Medulla oblongata (tissue), 1 donor: Measurements from ENCODE around the gene QDPR.
"Not testable (repeated sequence)": the region's sequence is repeated elsewhere in the genome, so short reads cannot be mapped to it uniquely, and the experiment has no call there.

Experiments used
- DNase-seq: peaks from one replicate; pipeline ENCODE4 v3.0.0-alpha.2; 2015; ENCODE audit errors: extremely low spot score

QDPR gene

DNA sequence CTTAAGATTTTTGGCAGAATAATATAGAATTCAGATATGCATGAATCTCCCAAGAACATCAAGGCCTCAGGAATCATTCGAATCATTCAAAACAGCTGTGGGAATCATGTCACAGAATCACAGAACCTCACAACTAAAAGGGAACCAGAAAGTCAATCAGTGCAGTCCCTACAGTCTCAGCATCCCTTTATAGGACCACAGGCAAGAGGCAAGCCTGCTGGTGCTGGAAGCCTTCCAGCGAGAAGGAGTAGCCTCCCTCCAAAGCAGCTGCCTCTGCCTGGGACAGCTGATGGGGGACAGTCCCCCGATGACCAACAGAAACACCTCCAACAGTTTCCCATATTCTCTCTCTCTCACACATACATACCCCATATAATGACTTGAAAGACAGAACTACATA lies 20.7 kb downstream of the QDPR start:
- no peak for DNase-seq

- DNase-seq = no peak
Observed at GRCh38 chr4:17490575-17491059, 21.3 kb downstream of the QDPR start.

GRCh38 chr4:17489721-17490120 lies 22.2 kb downstream of the QDPR start:
- DNase-seq = no peak

- no peak for DNase-seq
Observed at GRCh38 chr4:17489123-17489522, 22.8 kb downstream of the QDPR start.

- no peak for DNase-seq
Observed at GRCh38 chr4:17482716-17483115, 29.2 kb downstream of the QDPR start.

DNA sequence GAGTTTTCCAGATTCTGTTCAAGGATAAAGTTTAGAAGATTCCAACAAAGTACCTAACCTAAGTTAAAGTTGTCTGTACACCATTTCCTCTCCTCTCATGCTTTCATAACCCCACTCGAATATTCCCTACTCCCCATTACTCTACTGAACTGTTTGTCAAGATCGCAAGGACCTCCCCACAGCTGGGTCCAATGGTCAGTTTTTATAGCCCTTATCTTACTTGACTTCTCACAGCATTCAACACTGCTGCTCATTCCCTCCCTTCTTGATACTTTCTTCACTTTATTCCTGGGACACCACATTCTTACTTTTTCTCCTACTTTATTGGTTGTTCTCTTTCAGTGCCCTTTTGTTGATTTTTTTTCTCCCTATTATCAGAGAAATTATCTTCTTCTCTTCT lies 30.9 kb downstream of the QDPR start:
- DNase-seq = no peak

GRCh38 chr4:17480210-17480927 lies 31.5 kb downstream of the QDPR start:
- no peak for DNase-seq

DNA sequence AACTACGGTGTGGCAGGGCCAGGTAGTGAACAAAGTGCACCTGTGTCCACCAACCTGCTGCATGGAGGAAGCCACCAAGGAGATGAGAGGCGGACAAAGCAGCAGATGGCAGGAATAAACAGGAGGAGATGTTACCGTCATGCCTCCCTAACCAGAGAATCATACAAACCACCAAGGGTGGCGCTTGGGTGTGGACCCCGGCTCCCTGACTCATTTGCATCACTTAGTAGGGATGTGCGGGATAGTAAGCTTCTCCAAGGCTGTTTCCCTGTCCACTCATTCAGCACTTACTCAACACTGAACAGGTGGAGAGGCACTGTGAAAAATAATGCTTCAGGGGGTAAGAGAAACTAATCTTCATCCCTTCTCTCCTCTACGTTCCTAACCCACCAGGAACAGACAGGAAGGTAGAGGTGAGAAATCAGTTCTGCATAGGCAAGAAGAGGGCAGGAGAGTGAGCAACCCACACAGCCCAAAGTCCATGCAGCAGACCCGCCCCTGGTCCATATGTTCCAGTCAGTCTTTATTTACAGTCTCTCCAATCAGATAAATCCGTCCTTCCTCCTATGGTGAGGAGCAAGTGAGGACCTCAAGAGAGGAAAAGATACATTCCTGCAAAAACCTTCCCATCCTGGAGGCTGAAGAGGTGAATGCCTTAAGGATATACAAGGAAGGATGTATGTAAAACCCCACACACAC lies 34.0 kb downstream of the QDPR start:
- no peak for DNase-seq

- no peak for DNase-seq
Observed at GRCh38 chr4:17476853-17477252, 35.0 kb downstream of the QDPR start.

DNA sequence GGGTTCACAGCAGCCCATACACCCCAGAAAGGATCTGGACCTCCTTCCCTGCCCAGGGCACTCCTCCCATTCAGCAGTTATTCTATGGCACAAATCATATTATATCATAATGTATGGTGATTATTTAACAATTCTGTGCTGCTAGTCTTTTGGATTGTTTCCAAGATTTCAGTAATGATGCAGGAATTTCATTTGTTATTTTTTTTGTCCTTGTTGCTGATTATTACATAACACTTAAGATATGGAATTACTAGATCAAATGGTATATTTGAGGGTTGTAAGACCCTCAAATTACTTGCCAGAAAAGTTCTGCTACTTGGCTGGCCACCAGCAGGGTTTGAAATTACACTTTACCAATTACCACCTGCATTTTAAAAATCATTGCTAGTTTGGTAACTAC lies 36.4 kb downstream of the QDPR start:
- DNase-seq = no peak

DNA sequence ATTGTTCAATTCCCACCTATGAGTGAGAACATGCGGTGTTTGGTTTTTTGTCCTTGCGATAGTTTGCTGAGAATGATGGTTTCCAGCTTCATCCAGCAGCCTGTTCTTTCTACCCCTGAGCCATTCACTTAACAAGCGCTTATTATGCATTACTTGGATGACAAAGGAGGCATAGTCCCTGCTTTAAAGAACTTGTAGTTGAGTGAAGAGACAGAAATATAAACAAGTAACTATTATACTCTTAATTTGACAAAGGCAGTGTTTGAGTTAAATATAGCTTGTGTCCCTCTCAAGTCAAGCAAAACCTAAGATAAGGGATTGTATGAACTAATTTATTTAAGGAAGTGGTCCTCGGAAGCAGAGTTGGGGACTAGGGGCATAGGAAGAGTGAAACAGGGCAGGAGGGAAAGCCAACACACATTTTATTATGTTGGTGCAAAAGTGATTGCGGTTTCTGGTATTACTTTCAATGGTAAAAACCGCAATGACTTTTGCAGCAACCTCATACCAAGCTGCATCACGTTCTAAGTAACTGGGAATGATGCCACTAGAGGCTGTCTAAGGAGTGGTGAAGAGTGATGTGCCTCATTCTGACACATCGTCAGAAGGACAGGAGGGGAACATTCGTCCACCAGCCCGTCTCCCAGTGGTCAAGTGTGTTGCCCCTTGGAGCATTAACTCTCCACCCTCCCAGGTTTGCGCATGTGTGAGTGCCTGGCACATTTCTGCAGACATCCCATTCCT lies 41.8 kb downstream of the QDPR start:
- peak; percentile 35 for DNase-seq

DNA sequence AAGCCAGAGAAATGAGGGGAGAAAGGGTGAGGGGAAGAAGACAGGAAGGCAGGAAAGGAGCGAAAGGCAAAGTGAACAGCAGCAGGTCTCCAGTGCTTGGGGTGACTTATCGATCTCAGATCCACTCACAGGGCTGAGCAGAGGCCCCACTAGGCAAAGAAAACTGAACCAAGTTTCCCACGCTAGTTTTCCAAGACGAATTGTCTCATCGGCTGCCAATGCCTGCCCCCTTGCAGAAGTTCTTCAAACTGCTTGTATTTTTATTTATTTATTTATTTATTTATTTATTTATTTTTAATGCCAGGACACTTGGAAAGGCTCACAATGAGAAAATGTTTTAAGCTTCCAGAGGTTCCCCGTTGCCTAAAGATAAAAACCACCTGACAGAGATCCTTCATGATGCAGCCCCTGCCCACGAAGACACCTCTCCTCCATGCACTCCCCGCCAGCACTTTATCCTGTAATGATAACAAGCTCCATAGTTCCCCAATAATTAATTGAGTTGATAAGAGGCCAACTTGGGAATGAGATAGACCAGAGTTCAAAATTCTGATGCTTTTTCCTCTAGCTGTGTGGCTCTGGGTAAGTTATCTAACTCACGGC lies 43.2 kb downstream of the QDPR start:
- DNase-seq = peak; percentile 68

DNA sequence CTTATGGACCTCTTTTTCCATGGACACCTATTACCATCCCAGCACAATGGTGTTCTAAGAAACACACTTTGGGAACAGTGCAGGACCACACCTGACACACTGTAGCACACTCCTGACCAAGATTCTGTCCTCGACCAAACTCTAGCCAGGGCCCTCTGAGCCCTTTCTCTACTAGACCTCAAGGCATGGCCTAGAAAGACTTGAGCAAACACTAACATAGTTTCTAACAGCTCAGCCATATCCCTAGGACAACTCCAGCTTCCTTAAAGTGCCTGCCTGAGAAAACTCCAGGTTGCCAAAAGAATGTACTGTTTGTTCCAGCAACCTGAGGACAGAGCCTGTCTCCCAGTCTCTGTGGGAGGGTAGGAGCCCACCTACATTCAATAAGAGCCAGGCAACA lies 48.3 kb downstream of the QDPR start:
- DNase-seq = no peak

DNA sequence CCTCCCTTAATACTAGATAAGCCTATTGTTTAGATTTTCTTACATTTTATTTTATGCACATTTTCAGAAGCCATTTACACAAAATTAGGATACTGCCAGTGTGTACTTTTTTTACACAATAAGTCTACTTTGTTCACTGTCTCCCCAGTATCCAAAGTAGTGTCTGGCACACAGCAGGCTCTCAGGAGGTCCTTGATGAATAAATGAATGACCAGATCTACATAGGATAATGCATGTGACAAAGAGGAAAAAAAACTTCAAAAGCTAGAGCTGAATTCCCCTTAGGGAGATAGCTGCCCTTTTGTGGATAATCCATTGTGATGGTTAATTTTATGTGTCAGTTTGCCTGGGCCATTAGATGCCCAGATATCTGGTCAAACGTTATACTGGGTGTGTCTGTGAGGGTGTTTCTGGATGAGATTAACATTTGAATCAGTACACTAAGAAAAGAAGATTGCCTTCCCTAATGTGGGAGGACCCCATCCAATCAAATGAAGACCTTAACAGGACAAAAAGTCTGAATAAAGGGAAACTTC lies 61.6 kb downstream of the QDPR start:
- DNase-seq = no peak

GRCh38 chr4:17448689-17449088 lies 63.2 kb downstream of the QDPR start:
- DNase-seq = no peak

GRCh38 chr4:17447675-17448298 lies 64.1 kb downstream of the QDPR start:
- peak; percentile 88 for DNase-seq

DNA sequence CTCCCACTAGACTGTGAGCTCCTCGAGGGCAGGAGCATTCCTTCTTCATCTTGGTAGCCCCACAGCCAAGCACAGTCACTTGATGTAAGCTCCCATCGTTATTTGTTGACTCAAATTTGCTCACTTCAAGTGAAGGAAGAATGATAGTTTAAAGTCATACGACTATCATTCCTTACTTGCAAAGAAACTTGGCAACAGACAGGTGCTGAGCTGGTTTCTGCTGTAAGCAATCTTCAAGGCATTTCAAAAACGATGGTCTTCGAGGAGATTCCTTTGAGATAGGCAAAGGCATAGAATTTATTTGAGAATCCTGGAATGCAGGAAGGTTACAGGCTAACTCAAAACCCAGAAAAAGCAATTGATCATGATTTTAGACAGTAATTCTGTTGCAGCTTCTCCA lies 64.8 kb downstream of the QDPR start:
- DNase-seq = no peak

GRCh38 chr4:17442477-17442876 lies 69.4 kb downstream of the QDPR start:
- not testable (repeated sequence) for DNase-seq

- no peak for DNase-seq
Observed at GRCh38 chr4:17437396-17437795, 74.5 kb downstream of the QDPR start.

GRCh38 chr4:17436750-17437090 lies 75.2 kb downstream of the QDPR start:
- DNase-seq = no peak
